Measurements from ENCODE around the gene ULK4. TPM values are rescaled to one million over a fixed set of nuclear protein-coding genes. Genes with fewer than 3 reads are reported as not detected.
"Not testable (repeated sequence)": the region's sequence is repeated elsewhere in the genome, so short reads cannot be mapped to it uniquely, and the experiment has no call there.

The ULK4 gene
- total RNA-seq, 1 donor from 2014 or later = 11.2 TPM

- Histone ChIP-seq H3K36me3 (no peaks in the 10 kb centered on the region), H3K9me3 (no peaks in the 10 kb centered on the region), H3K4me1 (no peaks in the 10 kb centered on the region), H3K4me3 (no peak overlapping the region), H3K27me3 (no peaks in the 10 kb centered on the region), H3K27ac (no peak overlapping the region)
- TF ChIP-seq, protein P1, sequence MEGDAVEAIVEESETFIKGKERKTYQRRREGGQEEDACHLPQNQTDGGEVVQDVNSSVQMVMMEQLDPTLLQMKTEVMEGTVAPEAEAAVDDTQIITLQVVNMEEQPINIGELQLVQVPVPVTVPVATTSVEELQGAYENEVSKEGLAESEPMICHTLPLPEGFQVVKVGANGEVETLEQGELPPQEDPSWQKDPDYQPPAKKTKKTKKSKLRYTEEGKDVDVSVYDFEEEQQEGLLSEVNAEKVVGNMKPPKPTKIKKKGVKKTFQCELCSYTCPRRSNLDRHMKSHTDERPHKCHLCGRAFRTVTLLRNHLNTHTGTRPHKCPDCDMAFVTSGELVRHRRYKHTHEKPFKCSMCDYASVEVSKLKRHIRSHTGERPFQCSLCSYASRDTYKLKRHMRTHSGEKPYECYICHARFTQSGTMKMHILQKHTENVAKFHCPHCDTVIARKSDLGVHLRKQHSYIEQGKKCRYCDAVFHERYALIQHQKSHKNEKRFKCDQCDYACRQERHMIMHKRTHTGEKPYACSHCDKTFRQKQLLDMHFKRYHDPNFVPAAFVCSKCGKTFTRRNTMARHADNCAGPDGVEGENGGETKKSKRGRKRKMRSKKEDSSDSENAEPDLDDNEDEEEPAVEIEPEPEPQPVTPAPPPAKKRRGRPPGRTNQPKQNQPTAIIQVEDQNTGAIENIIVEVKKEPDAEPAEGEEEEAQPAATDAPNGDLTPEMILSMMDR (IDR thresholded peaks at IDR 0.05) = no peak
- intact Hi-C loops (cut with DNase I) = no loop called here
- ATAC-seq (no peak), DNase-seq (no peak)
Observed at GRCh38 chr3:41448396-41448795, 513.5 kb downstream of the ULK4 start.

DNA sequence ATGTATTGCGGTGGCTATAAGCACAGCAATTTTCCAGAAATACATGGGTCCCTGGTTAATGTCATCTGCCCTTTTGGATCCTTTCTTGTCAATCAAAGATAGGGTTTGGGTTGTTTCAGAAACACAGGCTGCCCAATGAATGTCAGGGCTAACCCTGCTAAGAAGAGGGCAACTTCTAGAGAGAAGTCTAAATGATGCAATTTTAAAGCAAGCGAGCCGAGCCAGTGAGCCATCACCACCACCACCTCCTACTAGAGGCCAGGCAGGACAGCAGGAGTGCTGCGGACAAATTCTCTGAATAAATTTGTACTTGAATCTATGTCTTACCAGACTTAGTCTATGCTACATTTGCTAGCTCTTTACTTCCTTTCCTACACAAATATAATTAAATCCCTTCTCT, 514.2 kb downstream of the ULK4 start:
- intact Hi-C loops (cut with DNase I) = no loop called here
- ATAC-seq (no peak), DNase-seq (no peak)

GRCh38 chr3:41446316-41446715, 515.6 kb downstream of the ULK4 start:
- H3K36me3 ChIP-seq; intact Hi-C loops (cut with DNase I): not testable (repeated sequence)

More for the DNA sequence above, 514.2 kb downstream of the ULK4 start:
- no peaks in the 10 kb centered on the region for H3K4me1 ChIP-seq
- no peaks in the 10 kb centered on the region for H3K36me3 ChIP-seq
- H3K27ac ChIP-seq = no peak overlapping the region
- no peak overlapping the region for H3K4me3 ChIP-seq
- TF ChIP-seq, protein P1 (IDR thresholded peaks at IDR 0.05) = no peak
- H3K27me3 ChIP-seq = no peaks in the 10 kb centered on the region
- H3K9me3 ChIP-seq = no peaks in the 10 kb centered on the region

GRCh38 chr3:41441568-41441967, 520.3 kb downstream of the ULK4 start:
- Histone ChIP-seq H3K4me1 (no peaks in the 10 kb centered on the region), H3K9me3 (no peaks in the 10 kb centered on the region), H3K27ac (no peak overlapping the region), H3K4me3 (no peak overlapping the region), H3K27me3 (no peaks in the 10 kb centered on the region), H3K36me3 (no peaks in the 10 kb centered on the region)
- DNase-seq (no peak), ATAC-seq (no peak)
- intact Hi-C loops (cut with DNase I) = no loop called here
- TF ChIP-seq, protein P1 (IDR thresholded peaks at IDR 0.05) = no peak

More at GRCh38 chr3:41446316-41446715, 515.6 kb downstream of the ULK4 start:
- ATAC-seq, H3K27me3 ChIP-seq, H3K9me3 ChIP-seq, DNase-seq, H3K4me3 ChIP-seq, H3K4me1 ChIP-seq, H3K27ac ChIP-seq: not testable (repeated sequence)

- no peaks in the 10 kb centered on the region for H3K36me3 ChIP-seq
- intact Hi-C loops (cut with DNase I) = no loop called here
Observed at GRCh38 chr3:41441139-41441538, 520.8 kb downstream of the ULK4 start.

GRCh38 chr3:41436983-41437382, 524.9 kb downstream of the ULK4 start:
- Histone ChIP-seq H3K27ac (no peak overlapping the region), H3K36me3 (no peaks in the 10 kb centered on the region), H3K27me3 (no peaks in the 10 kb centered on the region), H3K9me3 (no peaks in the 10 kb centered on the region), H3K4me1 (no peaks in the 10 kb centered on the region), H3K4me3 (no peak overlapping the region)
- TF ChIP-seq, protein P1 (IDR thresholded peaks at IDR 0.05) = no peak
- DNase-seq (no peak), ATAC-seq (no peak)
- intact Hi-C loops (cut with DNase I) = no loop called here

More at GRCh38 chr3:41441139-41441538, 520.8 kb downstream of the ULK4 start:
- Histone ChIP-seq H3K4me3 (no peak overlapping the region), H3K4me1 (no peaks in the 10 kb centered on the region), H3K9me3 (no peaks in the 10 kb centered on the region), H3K27me3 (no peaks in the 10 kb centered on the region), H3K27ac (no peak overlapping the region)
- TF ChIP-seq, protein P1 (IDR thresholded peaks at IDR 0.05) = no peak
- ATAC-seq (no peak), DNase-seq (no peak)
